Hepatocyte (in vitro differentiated cells): ENCODE results near the gene ST14. TPM values are rescaled to one million over a fixed set of nuclear protein-coding genes. Genes with fewer than 3 reads are reported as not detected.

Source experiments
- DNase-seq: peaks from one replicate; pipeline ENCODE4 v3.0.0-alpha.2; 2016; ENCODE audit warnings: low spot score
- H2AFZ ChIP-seq: fragments of 200-600 bp; sonication (generic); 2 replicates; pipeline ENCODE4 v1.6.0; 2016; ENCODE audit warnings: antibody characterized with exemption, mild to moderate bottlenecking
- H3K27ac ChIP-seq: fragments of 200-600 bp; sonication (generic); 2 replicates; pipeline ENCODE4 v1.5.1; 2016; ENCODE audit warnings: mild to moderate bottlenecking
- H3K27me3 ChIP-seq: fragments of 200-600 bp; sonication (generic); 2 replicates; pipeline ENCODE4 v1.6.1; 2016
- H3K36me3 ChIP-seq: fragments of 200-600 bp; sonication (generic); replicated peaks from 2 replicates; pipeline ENCODE4 v1.5.1; 2016; ENCODE audit warnings: low read depth; ENCODE audit not compliant: insufficient read depth
- H3K4me1 ChIP-seq: fragments of 200-600 bp; sonication (generic); 2 replicates; pipeline ENCODE4 v1.5.1; 2016; ENCODE audit warnings: mild to moderate bottlenecking, moderate library complexity; ENCODE audit not compliant: insufficient read depth
- H3K4me2 ChIP-seq: fragments of 200-600 bp; sonication (generic); 2 replicates; pipeline ENCODE4 v1.6.0; 2016
- H3K4me3 ChIP-seq: fragments of 200-600 bp; sonication (generic); 2 replicates; pipeline ENCODE4 v1.5.1; 2016; ENCODE audit warnings: mild to moderate bottlenecking
- H3K79me2 ChIP-seq: fragments of 200-600 bp; sonication (generic); 2 replicates; pipeline ENCODE4 v1.6.0; 2017; ENCODE audit warnings: mild to moderate bottlenecking
- H3K9me2 ChIP-seq: fragments of 200-600 bp; sonication (generic); replicated peaks from 2 replicates; pipeline ENCODE4 v1.6.0; 2017; ENCODE audit warnings: mild to moderate bottlenecking; ENCODE audit not compliant: insufficient read depth
- H3K9me3 ChIP-seq: fragments of 200-600 bp; sonication (generic); 2 replicates; pipeline ENCODE4 v1.5.1; 2016; ENCODE audit warnings: low read depth, mild to moderate bottlenecking
- H4K20me1 ChIP-seq: fragments of 200-600 bp; sonication (generic); 2 replicates; pipeline ENCODE4 v1.6.0; 2016; ENCODE audit warnings: mild to moderate bottlenecking; ENCODE audit not compliant: insufficient read depth, poor library complexity, severe bottlenecking
- EZH2 ChIP-seq: fragments of 200-600 bp; sonication (generic); IDR thresholded peaks from 2 replicates; pipeline ENCODE4 v1.6.1; 2016; ENCODE audit warnings: antibody characterized with exemption, mild to moderate bottlenecking, borderline replicate concordance
- EZH2phosphoT487 ChIP-seq: fragments of 200-600 bp; sonication (generic); IDR thresholded peaks from one replicate; pipeline ENCODE4 v1.6.1; 2018; ENCODE audit warnings: antibody characterized with exemption, mild to moderate bottlenecking, low read depth, moderate library complexity; ENCODE audit not compliant: unreplicated experiment, severe bottlenecking
- WGBS: methylation state at CpG from one replicate; pipeline ENCODE4 v1.1.6; 2016; ENCODE audit warnings: low lambda C conversion rate; ENCODE audit errors: missing lambda C conversion rate; 5-methylcytosine and 5-hydroxymethylcytosine counted together
- polyA plus RNA-seq: library from polyadenylated mRNA; unstranded; fragments of >200 nt; fragmentation: Nextera tagmentation; extraction: Ambion mirVana; gene quantifications from 2 replicates; pipeline ENCODE4 v1.2.1, GENCODE V29; 2016
- total RNA-seq: library from RNA; depleted of rRNA; stranded (reverse); fragments of >200 nt; gene quantifications from 2 replicates; pipeline ENCODE4 v1.2.3, GENCODE V29; 2014
- TF ChIP-seq, protein P1 (sequence below): fragments of 200-600 bp; sonication (generic); IDR thresholded peaks from 2 replicates; pipeline ENCODE4 v1.5.1; 2016; ENCODE audit warnings: antibody characterized with exemption, mild to moderate bottlenecking; ENCODE audit not compliant: poor library complexity

ST14 gene
- total and polyA plus RNA-seq, 2 experiments from 2014 or later = 85.2 to 93.3 TPM

DNA sequence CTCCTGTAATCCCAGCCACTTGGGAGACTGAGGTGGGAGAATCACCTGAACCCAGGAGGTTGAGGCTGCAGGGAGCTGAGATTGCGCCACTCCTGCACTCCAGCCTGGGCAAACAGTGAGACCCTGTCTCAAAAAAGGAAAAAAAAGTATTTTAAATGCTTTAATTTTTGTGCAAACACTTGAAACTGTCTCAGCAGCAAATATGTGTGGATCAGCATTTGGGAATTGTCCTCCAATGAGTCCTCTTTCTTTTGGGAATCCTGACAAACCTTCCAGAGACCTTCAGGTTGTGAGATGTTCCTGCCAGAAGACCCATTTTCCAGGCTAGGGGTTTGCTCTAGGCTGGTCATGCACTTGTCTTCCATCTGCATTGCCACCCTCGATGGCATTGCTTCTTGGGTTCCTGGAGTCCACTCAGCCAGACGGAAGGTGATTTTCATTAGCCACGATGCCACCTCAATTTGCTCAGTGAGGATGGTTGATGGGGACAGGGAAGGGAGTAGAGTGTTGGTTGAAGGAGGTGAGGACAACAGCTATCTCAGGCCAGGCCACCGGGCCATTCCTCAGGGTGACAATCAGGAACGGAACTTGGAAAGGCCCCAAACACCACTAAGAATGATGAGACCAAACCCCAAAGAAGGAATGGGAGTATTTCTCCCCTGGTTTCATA lies 55.4 kb downstream of the ST14 start:
- no peak for TF ChIP-seq EZH2
- TF ChIP-seq, protein P1, sequence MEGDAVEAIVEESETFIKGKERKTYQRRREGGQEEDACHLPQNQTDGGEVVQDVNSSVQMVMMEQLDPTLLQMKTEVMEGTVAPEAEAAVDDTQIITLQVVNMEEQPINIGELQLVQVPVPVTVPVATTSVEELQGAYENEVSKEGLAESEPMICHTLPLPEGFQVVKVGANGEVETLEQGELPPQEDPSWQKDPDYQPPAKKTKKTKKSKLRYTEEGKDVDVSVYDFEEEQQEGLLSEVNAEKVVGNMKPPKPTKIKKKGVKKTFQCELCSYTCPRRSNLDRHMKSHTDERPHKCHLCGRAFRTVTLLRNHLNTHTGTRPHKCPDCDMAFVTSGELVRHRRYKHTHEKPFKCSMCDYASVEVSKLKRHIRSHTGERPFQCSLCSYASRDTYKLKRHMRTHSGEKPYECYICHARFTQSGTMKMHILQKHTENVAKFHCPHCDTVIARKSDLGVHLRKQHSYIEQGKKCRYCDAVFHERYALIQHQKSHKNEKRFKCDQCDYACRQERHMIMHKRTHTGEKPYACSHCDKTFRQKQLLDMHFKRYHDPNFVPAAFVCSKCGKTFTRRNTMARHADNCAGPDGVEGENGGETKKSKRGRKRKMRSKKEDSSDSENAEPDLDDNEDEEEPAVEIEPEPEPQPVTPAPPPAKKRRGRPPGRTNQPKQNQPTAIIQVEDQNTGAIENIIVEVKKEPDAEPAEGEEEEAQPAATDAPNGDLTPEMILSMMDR = no peak
- TF ChIP-seq EZH2phosphoT487 = no peak

DNA sequence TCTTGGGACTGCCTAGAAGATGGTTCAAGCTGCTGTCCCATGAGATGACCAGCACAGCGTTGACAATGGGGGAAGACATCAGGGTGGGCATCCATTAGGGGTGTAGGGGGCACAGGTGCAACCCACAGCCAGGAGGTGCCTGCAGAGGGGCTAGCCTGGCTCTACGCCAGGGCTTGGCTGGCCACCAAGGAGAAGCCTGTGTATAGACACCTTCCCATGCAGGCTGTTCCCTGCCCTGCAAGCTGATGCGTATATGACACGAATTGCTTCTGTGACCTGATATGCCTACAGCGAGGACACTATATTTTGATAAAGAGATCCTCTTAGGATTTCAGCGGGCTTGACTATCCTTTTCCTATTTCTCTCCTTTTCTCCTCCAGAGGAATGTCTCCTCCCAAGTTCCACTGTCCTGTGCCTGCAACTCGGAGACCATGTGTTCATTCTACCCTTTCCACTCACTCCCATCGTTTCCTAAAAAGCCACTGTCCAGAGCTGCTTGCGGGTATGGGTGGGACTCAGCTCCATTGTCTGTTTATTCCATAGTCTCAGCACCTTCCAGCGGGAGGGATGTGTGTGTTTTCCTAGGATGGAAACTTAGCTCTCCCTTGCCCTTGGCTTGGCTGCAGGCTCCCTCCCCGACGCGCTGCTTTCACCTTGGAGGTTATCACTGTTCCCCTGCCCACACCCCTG lies 56.1 kb downstream of the ST14 start:
- TF ChIP-seq, protein P1 = no peak
- TF ChIP-seq EZH2phosphoT487 (no peak), EZH2 (no peak)
- H3K4me2 ChIP-seq = no peak overlapping the region
- no peak overlapping the region for H3K4me3 ChIP-seq
- H4K20me1 ChIP-seq = no peaks in the 10 kb centered on the region
- no peaks in the 10 kb centered on the region for H3K27me3 ChIP-seq
- no peak overlapping the region for H2AFZ ChIP-seq
- no peaks in the 10 kb centered on the region for H3K79me2 ChIP-seq
- WGBS = 83% methylated on average over 13 of the region's 13 CpGs
- peaks cover 3% of the 10 kb centered on the region for H3K4me1 ChIP-seq
- DNase-seq = no peak
- H3K36me3 ChIP-seq = no peaks in the 10 kb centered on the region
- H3K27ac ChIP-seq = no peak overlapping the region
- H3K9me3 ChIP-seq = no peaks in the 10 kb centered on the region
- H3K9me2 ChIP-seq = no peaks in the 10 kb centered on the region

More for the DNA sequence above, 55.4 kb downstream of the ST14 start:
- H3K9me3 ChIP-seq = no peaks in the 10 kb centered on the region
- no peaks in the 10 kb centered on the region for H3K79me2 ChIP-seq
- peaks cover 3% of the 10 kb centered on the region for H3K4me1 ChIP-seq
- H4K20me1 ChIP-seq = no peaks in the 10 kb centered on the region
- no peak overlapping the region for H2AFZ ChIP-seq
- WGBS = 95% methylated on average over 6 of the region's 6 CpGs
- H3K27me3 ChIP-seq = no peaks in the 10 kb centered on the region
- H3K9me2 ChIP-seq = no peaks in the 10 kb centered on the region
- H3K27ac ChIP-seq = no peak overlapping the region
- H3K4me2 ChIP-seq = no peak overlapping the region
- H3K4me3 ChIP-seq = no peak overlapping the region
- no peaks in the 10 kb centered on the region for H3K36me3 ChIP-seq
- DNase-seq = no peak

DNA sequence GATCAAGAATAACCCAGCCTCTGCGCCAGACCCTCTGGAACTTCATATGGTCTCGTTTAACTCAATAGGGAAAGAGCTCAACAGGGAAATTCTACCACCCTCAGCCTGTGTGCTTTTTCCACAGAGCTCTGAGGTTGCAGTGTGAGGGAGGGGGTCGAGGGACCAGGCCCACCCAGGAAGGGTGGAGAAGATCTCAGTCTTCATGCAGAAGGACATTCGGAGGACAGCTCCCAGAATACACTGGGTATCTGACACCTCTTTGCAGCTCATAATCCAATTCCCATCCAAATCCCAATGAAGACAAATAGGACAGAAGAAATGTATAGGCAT lies 56.6 kb downstream of the ST14 start:
- Histone ChIP-seq H4K20me1 (no peaks in the 10 kb centered on the region), H3K9me2 (no peaks in the 10 kb centered on the region), H3K27me3 (no peaks in the 10 kb centered on the region), H3K4me3 (no peak overlapping the region), H3K79me2 (no peaks in the 10 kb centered on the region), H3K27ac (no peak overlapping the region), H3K9me3 (no peaks in the 10 kb centered on the region), H3K4me1 (peaks cover 3% of the 10 kb centered on the region), H3K4me2 (no peak overlapping the region), H3K36me3 (no peaks in the 10 kb centered on the region), H2AFZ (no peak overlapping the region)
- no peak for DNase-seq
- 59% methylated on average over 4 of the region's 4 CpGs for WGBS
- no peak for TF ChIP-seq EZH2
- TF ChIP-seq, protein P1 = no peak
- TF ChIP-seq EZH2phosphoT487 = no peak
